MCF 10A (cell line): Measurements from ENCODE around the gene STX19. TPM values are rescaled to one million over a fixed set of nuclear protein-coding genes. Genes with fewer than 3 reads are reported as not detected.
"Not testable (repeated sequence)": the region's sequence is repeated elsewhere in the genome, so short reads cannot be mapped to it uniquely, and the experiment has no call there.

Experiments used
- BruUV-seq: library from RNA; stranded (reverse); fragments of 400-500 nt; replicated peaks from 2 replicates; lab custom pipeline; 2021; lab: Mats Ljungman, UMichigan
- CTCF ChIA-PET: fragments of 300-600 bp; sonication (Branson Sonifier 250); formaldehyde crosslinking; extraction: SDS; loops from one replicate; lab custom pipeline; 2021; ENCODE audit warnings: antibody characterized with exemption, inconsistent platforms; lab: Yijun Ruan, JAX
- POLR2A ChIA-PET: fragments of 300-600, 350-650 bp; sonication (Branson Sonifier 250); formaldehyde crosslinking; extraction: SDS; loops from one replicate; lab custom pipeline; 2020; ENCODE audit warnings: antibody characterized with exemption, inconsistent platforms; lab: Yijun Ruan, JAX
- DNase-seq: peaks from one replicate; pipeline ENCODE4 v3.0.0-alpha.2; 2018; ENCODE audit not compliant: unreplicated experiment
- H3K27ac Mint-ChIP-seq: one replicate; pipeline ENCODE4 v1.8.0; 2022; ENCODE audit warnings: mild to moderate bottlenecking, low read depth, mixed read lengths; ENCODE audit not compliant: unreplicated experiment
- H3K27me3 Mint-ChIP-seq: one replicate; pipeline ENCODE4 v1.8.0; 2022; ENCODE audit warnings: mixed read lengths; ENCODE audit not compliant: insufficient read depth, unreplicated experiment
- H3K36me3 Mint-ChIP-seq: one replicate; pipeline ENCODE4 v1.8.0; 2022; ENCODE audit warnings: mild to moderate bottlenecking, moderate library complexity, mixed read lengths; ENCODE audit not compliant: insufficient read depth, unreplicated experiment
- H3K4me1 Mint-ChIP-seq: one replicate; pipeline ENCODE4 v1.8.0; 2022; ENCODE audit warnings: mixed read lengths; ENCODE audit not compliant: insufficient read depth, unreplicated experiment
- H3K4me3 Mint-ChIP-seq: one replicate; pipeline ENCODE4 v1.8.0; 2022; ENCODE audit warnings: mild to moderate bottlenecking, moderate library complexity, mixed read lengths; ENCODE audit not compliant: unreplicated experiment
- H3K9me3 Mint-ChIP-seq: one replicate; pipeline ENCODE4 v1.8.0; 2022; ENCODE audit warnings: mixed read lengths; ENCODE audit not compliant: unreplicated experiment
- intact Hi-C: fragments of 100-400 bp; cut with micrococcal nuclease; formaldehyde crosslinking; loops from 2 replicates; pipeline ENCODE4 v1.14.1; 2022
- total RNA-seq: library from RNA; stranded (reverse); gene quantifications from 2 replicates; pipeline ENCODE4 v1.2.3, GENCODE V29; 2022
- TF ChIP-seq, protein P1 (sequence below): fragments of 200-600 bp; IDR thresholded peaks from one replicate; pipeline ENCODE4 v1.8.0; 2022; ENCODE audit warnings: antibody characterized with exemption, mild to moderate bottlenecking; ENCODE audit not compliant: unreplicated experiment

The STX19 gene
- total RNA-seq, 1 experiment from 2014 or later, result not detected

DNA sequence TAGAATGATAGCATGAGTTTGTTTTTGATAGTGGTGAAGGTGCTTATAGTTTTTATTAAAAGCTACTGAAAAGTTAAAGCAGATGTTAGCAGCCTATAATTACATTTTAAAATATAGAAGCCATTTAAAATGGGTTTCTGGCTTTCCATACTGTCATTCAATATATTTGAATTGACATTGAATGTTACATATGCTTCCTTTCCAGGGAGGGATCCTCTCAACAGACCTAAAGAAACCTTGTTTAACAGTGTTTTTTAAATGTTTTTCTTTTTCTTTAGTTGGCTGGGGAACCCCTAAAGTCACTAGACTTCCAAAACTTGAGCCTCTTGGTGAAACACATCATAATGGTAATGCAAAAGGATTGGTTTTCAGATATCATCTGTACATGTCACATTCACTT is 22.1 kb upstream of the STX19 start:
- peaks cover 7% of the 10 kb centered on the region for H3K36me3 Mint-ChIP-seq
- no peak overlapping the region for H3K4me3 Mint-ChIP-seq
- no peak overlapping the region for H3K27ac Mint-ChIP-seq
- ChIA-PET POLR2A (interaction anchor here (2.3 kb wide), 1 partner anchor 12 kb away, joined by 11 read pairs; the partner anchor contains the start of genes DHFR2 and NSUN3), CTCF (interaction anchor here (0.6 to 1.0 kb wide), 3 partner anchors 10 to 19 kb away, joined by 3 to 4 read pairs (median 3); partner anchors contain the start of genes DHFR2 and NSUN3)
- DNase-seq, result no peak
- no peaks in the 10 kb centered on the region for H3K4me1 Mint-ChIP-seq
- H3K27me3 Mint-ChIP-seq, result no peaks in the 10 kb centered on the region
- intact Hi-C loops, result no loop called here
- no TSS peak for BruUV-seq
- no peaks in the 10 kb centered on the region for H3K9me3 Mint-ChIP-seq
- TF ChIP-seq, protein P1, sequence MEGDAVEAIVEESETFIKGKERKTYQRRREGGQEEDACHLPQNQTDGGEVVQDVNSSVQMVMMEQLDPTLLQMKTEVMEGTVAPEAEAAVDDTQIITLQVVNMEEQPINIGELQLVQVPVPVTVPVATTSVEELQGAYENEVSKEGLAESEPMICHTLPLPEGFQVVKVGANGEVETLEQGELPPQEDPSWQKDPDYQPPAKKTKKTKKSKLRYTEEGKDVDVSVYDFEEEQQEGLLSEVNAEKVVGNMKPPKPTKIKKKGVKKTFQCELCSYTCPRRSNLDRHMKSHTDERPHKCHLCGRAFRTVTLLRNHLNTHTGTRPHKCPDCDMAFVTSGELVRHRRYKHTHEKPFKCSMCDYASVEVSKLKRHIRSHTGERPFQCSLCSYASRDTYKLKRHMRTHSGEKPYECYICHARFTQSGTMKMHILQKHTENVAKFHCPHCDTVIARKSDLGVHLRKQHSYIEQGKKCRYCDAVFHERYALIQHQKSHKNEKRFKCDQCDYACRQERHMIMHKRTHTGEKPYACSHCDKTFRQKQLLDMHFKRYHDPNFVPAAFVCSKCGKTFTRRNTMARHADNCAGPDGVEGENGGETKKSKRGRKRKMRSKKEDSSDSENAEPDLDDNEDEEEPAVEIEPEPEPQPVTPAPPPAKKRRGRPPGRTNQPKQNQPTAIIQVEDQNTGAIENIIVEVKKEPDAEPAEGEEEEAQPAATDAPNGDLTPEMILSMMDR, result no peak

DNA sequence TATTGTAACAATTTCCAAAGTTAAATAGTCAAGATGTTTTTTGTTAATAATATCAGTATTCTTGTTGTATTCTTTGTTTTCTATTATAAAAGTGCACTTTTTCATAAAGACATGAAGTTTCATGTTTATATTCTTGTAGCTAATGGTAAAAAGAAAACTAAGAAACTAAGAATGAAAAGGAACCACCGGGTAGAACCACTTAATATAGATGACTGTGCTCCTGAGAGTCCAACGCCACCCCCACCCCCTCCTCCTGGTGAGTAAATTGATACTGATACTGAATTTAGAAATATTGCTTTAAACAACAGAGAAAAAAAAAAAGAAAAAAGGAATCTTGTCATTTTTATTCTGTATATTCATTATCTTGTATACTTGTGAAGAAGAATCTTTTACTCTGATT is 20.9 kb upstream of the STX19 start:
- H3K36me3 Mint-ChIP-seq, result peaks cover 9% of the 10 kb centered on the region
- CTCF ChIA-PET, result interaction anchor here (0.9 kb wide), 1 partner anchor 20 kb away, joined by 3 read pairs; no protein-coding TSS in a partner anchor
- H3K4me1 Mint-ChIP-seq, result no peaks in the 10 kb centered on the region
- BruUV-seq, result no TSS peak
- intact Hi-C loops, result no loop called here
- POLR2A ChIA-PET, result no interaction called here
- TF ChIP-seq, protein P1, result no peak
- H3K9me3 Mint-ChIP-seq, result no peaks in the 10 kb centered on the region
- H3K27me3 Mint-ChIP-seq, result no peaks in the 10 kb centered on the region
- DNase-seq, result no peak
- no peak overlapping the region for H3K27ac Mint-ChIP-seq
- no peak overlapping the region for H3K4me3 Mint-ChIP-seq

- intact Hi-C loops, result no loop called here
- Mint-ChIP-seq H3K27ac (no peak overlapping the region), H3K4me3 (no peak overlapping the region), H3K36me3 (peaks cover 16% of the 10 kb centered on the region), H3K9me3 (no peaks in the 10 kb centered on the region), H3K4me1 (no peaks in the 10 kb centered on the region), H3K27me3 (no peaks in the 10 kb centered on the region)
- POLR2A ChIA-PET, result no interaction called here
- no peak for DNase-seq
- TF ChIP-seq, protein P1, result no peak
- CTCF ChIA-PET, result no interaction called here
- BruUV-seq, result no TSS peak
Measured at GRCh38 chr3:94046533-94046932, 18.1 kb upstream of the STX19 start.

GRCh38 chr3:94044100-94044936 is 15.9 kb upstream of the STX19 start:
- H3K27me3 Mint-ChIP-seq, intact Hi-C loops, BruUV-seq, H3K27ac Mint-ChIP-seq, DNase-seq, H3K9me3 Mint-ChIP-seq, H3K4me1 Mint-ChIP-seq, POLR2A ChIA-PET, CTCF ChIA-PET, H3K4me3 Mint-ChIP-seq: not testable (repeated sequence)
- H3K36me3 Mint-ChIP-seq, result peaks cover 28% of the 10 kb centered on the region
